ENCODE data around the gene YTHDC2.
A peak's percentile ranks its signal among the peaks of the same experiment; 100 is the strongest.

Gene YTHDC2

GRCh38 chr5:113493446-113493845 is 20.0 kb upstream of the YTHDC2 start:
- TF ChIP-seq POLR2A (IDR thresholded peaks at IDR 0.05; ENCODE audit: extremely low read depth, insufficient read length): no peak
- TF ChIP-seq MYC (IDR thresholded peaks at IDR 0.05; ENCODE audit: low read depth, low read length): no peak
- TF ChIP-seq CTCF (IDR thresholded peaks at IDR 0.05; ENCODE audit: low read depth, low read length): no peak
- no peak for TF ChIP-seq MAX (IDR thresholded peaks at IDR 0.05; ENCODE audit: low read depth, low read length)
- no peak for DNase-seq (ENCODE audit: low read depth)
- H3K4me3 ChIP-seq (ENCODE audit: low read depth, low read length): no peak overlapping the region

- TF ChIP-seq POLR2A (IDR thresholded peaks at IDR 0.05; ENCODE audit: extremely low read depth, insufficient read length) (no peak), CTCF (IDR thresholded peaks at IDR 0.05; ENCODE audit: low read depth, low read length) (no peak), MYC (IDR thresholded peaks at IDR 0.05; ENCODE audit: low read depth, low read length) (no peak), MAX (IDR thresholded peaks at IDR 0.05; ENCODE audit: low read depth, low read length) (no peak)
- no peak overlapping the region for H3K4me3 ChIP-seq (ENCODE audit: low read depth, low read length)
- DNase-seq (ENCODE audit: low read depth): no peak
Measured at GRCh38 chr5:113495422-113495841, 18.1 kb upstream of the YTHDC2 start.

- no peak for DNase-seq (ENCODE audit: low read depth)
- H3K4me3 ChIP-seq (ENCODE audit: low read depth, low read length): no peak overlapping the region
- no peak for TF ChIP-seq MYC (IDR thresholded peaks at IDR 0.05; ENCODE audit: low read depth, low read length)
- TF ChIP-seq MAX (IDR thresholded peaks at IDR 0.05; ENCODE audit: low read depth, low read length): no peak
- no peak for TF ChIP-seq POLR2A (IDR thresholded peaks at IDR 0.05; ENCODE audit: extremely low read depth, insufficient read length)
- TF ChIP-seq CTCF (IDR thresholded peaks at IDR 0.05; ENCODE audit: low read depth, low read length): no peak
Measured at GRCh38 chr5:113502073-113502472, 11.4 kb upstream of the YTHDC2 start.

GRCh38 chr5:113503146-113503545 is 10.3 kb upstream of the YTHDC2 start:
- DNase-seq (ENCODE audit: low read depth): no peak
- TF ChIP-seq MAX (IDR thresholded peaks at IDR 0.05; ENCODE audit: low read depth, low read length): no peak
- H3K4me3 ChIP-seq (ENCODE audit: low read depth, low read length): no peak overlapping the region

GRCh38 chr5:113505181-113505580 is 8.3 kb upstream of the YTHDC2 start:
- DNase-seq (ENCODE audit: low read depth): no peak
- H3K4me3 ChIP-seq (ENCODE audit: low read depth, low read length): no peak overlapping the region
- TF ChIP-seq MYC (IDR thresholded peaks at IDR 0.05; ENCODE audit: low read depth, low read length) (no peak), POLR2A (IDR thresholded peaks at IDR 0.05; ENCODE audit: extremely low read depth, insufficient read length) (no peak), CTCF (IDR thresholded peaks at IDR 0.05; ENCODE audit: low read depth, low read length) (no peak), MAX (IDR thresholded peaks at IDR 0.05; ENCODE audit: low read depth, low read length) (no peak)

GRCh38 chr5:113507601-113508000 is 5.9 kb upstream of the YTHDC2 start:
- no peak overlapping the region for H3K4me3 ChIP-seq (ENCODE audit: low read depth, low read length)
- peak; percentile 71 for DNase-seq (ENCODE audit: low read depth)
- no peak for TF ChIP-seq MYC (IDR thresholded peaks at IDR 0.05; ENCODE audit: low read depth, low read length)
- TF ChIP-seq CTCF (IDR thresholded peaks at IDR 0.05; ENCODE audit: low read depth, low read length): no peak

All from NB4 (cell line).